Measurements from ENCODE around the gene EI24.

Gene EI24

GRCh38 chr11:125583496-125583895 lies 14.2 kb downstream of the EI24 start:
- no peak for DNase-seq

- no peak for DNase-seq
Measured at GRCh38 chr11:125585487-125585886, 16.2 kb downstream of the EI24 start.

GRCh38 chr11:125586623-125587022 lies 17.3 kb downstream of the EI24 start:
- DNase-seq, result no peak

- no peak for DNase-seq
Measured at GRCh38 chr11:125587480-125587879, 18.2 kb downstream of the EI24 start.

- DNase-seq, result no peak
Measured at GRCh38 chr11:125588505-125588904, 19.2 kb downstream of the EI24 start.

GRCh38 chr11:125591649-125592304 lies 22.5 kb downstream of the EI24 start:
- no peak for DNase-seq

GRCh38 chr11:125592305-125593113 lies 23.2 kb downstream of the EI24 start, which contains the start of gene STT3A:
Gene STT3A, plus strand, starts transcription at chr11:125592852. Its CDS starts 3,064 bp downstream, at chr11:125595916.
- DNase-seq, result peak; percentile 98

GRCh38 chr11:125593114-125593820 lies 24.0 kb downstream of the EI24 start:
- DNase-seq, result peak; percentile 17

GRCh38 chr11:125594958-125595357 lies 25.7 kb downstream of the EI24 start:
- no peak for DNase-seq

- DNase-seq, result no peak
Measured at GRCh38 chr11:125600663-125601062, 31.4 kb downstream of the EI24 start.

- DNase-seq, result no peak
Measured at GRCh38 chr11:125603207-125603606, 33.9 kb downstream of the EI24 start.

GRCh38 chr11:125605417-125605816 lies 36.1 kb downstream of the EI24 start:
- no peak for DNase-seq

- no peak for DNase-seq
Measured at GRCh38 chr11:125609545-125609944, 40.3 kb downstream of the EI24 start.

GRCh38 chr11:125618383-125618782 lies 49.1 kb downstream of the EI24 start:
- no peak for DNase-seq

- DNase-seq, result no peak
Measured at GRCh38 chr11:125621995-125622394, 52.7 kb downstream of the EI24 start.

- no peak for DNase-seq
Measured at GRCh38 chr11:125623064-125623463, 53.8 kb downstream of the EI24 start.

GRCh38 chr11:125624756-125625213 lies 55.5 kb downstream of the EI24 start, which contains the start of gene CHEK1:
Gene CHEK1, plus strand, starts transcription at chr11:125625163. Its CDS starts 1,606 bp downstream, at chr11:125626769.
- DNase-seq, result no peak

- no peak for DNase-seq
Measured at GRCh38 chr11:125625225-125625629, 56.0 kb downstream of the EI24 start.

GRCh38 chr11:125625630-125626287 lies 56.5 kb downstream of the EI24 start:
- DNase-seq, result peak; percentile 89

GRCh38 chr11:125626288-125626950 lies 57.1 kb downstream of the EI24 start:
- no peak for DNase-seq

- DNase-seq, result no peak
Measured at GRCh38 chr11:125627236-125627910, 58.1 kb downstream of the EI24 start.

All from NCI-H510A (cell line).